Measurements from ENCODE around the gene GPS2. TPM values are rescaled to one million over a fixed set of nuclear protein-coding genes. Genes with fewer than 3 reads are reported as not detected.

GPS2 gene
- total and polyA plus RNA-seq, 2 donors (not counting 1 experiment from before 2014, with no cell fraction given), result 137 to 225 TPM

GRCh38 chr17:7332111-7332510 is 17.0 kb upstream of the GPS2 start:
- peaks cover 57% of the 10 kb centered on the region for H3K4me1 Mint-ChIP-seq

More at GRCh38 chr17:7332111-7332510, 17.0 kb upstream of the GPS2 start:
- WGBS (ENCODE audit: insufficient coverage), result 13% methylated on average over 5 of the region's 7 CpGs
- Histone ChIP-seq H2AFZ (ENCODE audit: insufficient read depth, low read depth, low read length, poor library complexity, severe bottlenecking) (no peak overlapping the region), H3K4me3 (ENCODE audit: control extremely low read depth in 1 of 5, extremely low read depth in 1 of 5, insufficient read depth in 1 of 5, low read depth in 2 of 5, low read length in 4 of 5) (no peak overlapping the region), H3K9ac (ENCODE audit: low read length) (no peak overlapping the region), H3K27me3 (replicated peaks in 1 of 4; ENCODE audit: control extremely low read depth in 1 of 4, control insufficient read depth in 3 of 4, insufficient read depth in 4 of 4, low read length in 3 of 4) (no peaks in the 10 kb centered on the region), H3K4me2 (replicated peaks; ENCODE audit: low read depth, low read length, poor library complexity, severe bottlenecking) (peak overlapping the region; percentile 44), H3K27ac (ENCODE audit: low read length in 2 of 2) (peak overlapping the region; percentile 37 to 55), H4K20me1 (ENCODE audit: control insufficient read depth, insufficient read depth, low read length, poor library complexity, severe bottlenecking) (peaks cover 5% of the 10 kb centered on the region), H3K36me3 (replicated peaks in 1 of 2; ENCODE audit: control extremely low read depth in 1 of 2, control insufficient read depth in 1 of 2, extremely low read depth in 1 of 2, insufficient read depth in 2 of 2, low read length in 1 of 2) (no peaks in the 10 kb centered on the region), H3K79me2 (ENCODE audit: control insufficient read depth, insufficient read depth, low read length) (peaks cover 50% of the 10 kb centered on the region), H3K4me1 (ENCODE audit: control insufficient read depth in 2 of 2, insufficient read depth in 2 of 2, low read length in 2 of 2) (peaks cover 33 to 62% of the 10 kb centered on the region in 2 donors), H3K9me3 (ENCODE audit: control extremely low read depth in 1 of 3, control insufficient read depth in 2 of 3, insufficient read depth in 1 of 3, low read length in 2 of 3) (no peaks in the 10 kb centered on the region)
- no peaks in the 10 kb centered on the region for H3K9me3 Mint-ChIP-seq (ENCODE audit: insufficient read depth)
- ATAC-seq (ENCODE audit: low read depth), result no peak
- H3K27me3 Mint-ChIP-seq, result no peaks in the 10 kb centered on the region
- ChIA-PET POLR2A (interaction anchor here (0.9 kb wide), 1 partner anchor 19 kb away, joined by 4 read pairs; no protein-coding TSS in a partner anchor), CTCF (interaction anchor here (1.1 to 6.2 kb wide), 2 partner anchors 12 to 13 kb away, joined by 3 to 53 read pairs; no protein-coding TSS in a partner anchor)
- peak overlapping the region; percentile 89 for H3K27ac Mint-ChIP-seq
- peak overlapping the region; percentile 70 for H3K4me3 Mint-ChIP-seq
- intact Hi-C loops (cut with micrococcal nuclease), result no loop called here
- TF ChIP-seq EZH2 (IDR thresholded peaks at IDR 0.05; ENCODE audit: borderline replicate concordance, insufficient read depth, low read depth, low read length, poor library complexity, severe bottlenecking) (no peak), CTCF (IDR thresholded peaks at IDR 0.05) (no peak)
- no peak for DNase-seq
